Measurements from ENCODE around the gene CHST10. TPM values are rescaled to one million over a fixed set of nuclear protein-coding genes. Genes with fewer than 3 reads are reported as not detected.
"Not testable (repeated sequence)": the region's sequence is repeated elsewhere in the genome, so short reads cannot be mapped to it uniquely, and the experiment has no call there.

Gene CHST10
- polyA plus RNA-seq, 1 donor from 2014 or later: 11.1 TPM

DNA sequence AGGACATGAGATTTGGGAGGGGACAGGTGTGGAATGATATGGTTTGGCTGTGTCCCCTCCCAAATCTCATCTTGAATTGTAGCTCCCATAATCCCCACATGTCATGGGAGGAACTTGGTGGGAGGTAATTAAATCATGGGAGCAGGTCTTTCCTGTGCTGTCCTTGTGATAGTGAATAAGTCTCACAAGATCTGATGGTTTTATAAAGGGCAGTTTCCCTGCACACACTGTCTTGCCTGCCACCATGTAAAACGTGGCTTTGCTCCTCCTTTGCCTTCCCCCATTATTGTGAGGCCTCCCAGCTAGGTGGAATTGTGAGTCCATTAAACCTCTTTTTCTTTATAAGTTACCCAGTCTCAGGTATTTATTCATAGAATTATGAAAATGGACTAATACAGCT is 72.3 kb downstream of the CHST10 start:
- peaks cover 6 to 24% (median 17%) of the 10 kb centered on the region in 3 donors for H3K9me3 Mint-ChIP-seq
- not testable (repeated sequence) for H3K27ac Mint-ChIP-seq, H3K4me1 Mint-ChIP-seq, H3K4me3 Mint-ChIP-seq, H3K36me3 Mint-ChIP-seq
- H3K27me3 Mint-ChIP-seq: peaks cover 25% of the 10 kb centered on the region

GRCh38 chr2:100344433-100344832 is 73.0 kb downstream of the CHST10 start:
- Mint-ChIP-seq H3K4me3 (no peak overlapping the region), H3K4me1 (peaks cover 0 to 2% (median 0%) of the 10 kb centered on the region in 3 donors), H3K36me3 (peaks cover under 1% of the 10 kb centered on the region), H3K27me3 (peaks cover 22% of the 10 kb centered on the region), H3K27ac (no peak overlapping the region), H3K9me3 (peaks cover 2 to 20% (median 17%) of the 10 kb centered on the region in 3 donors)

GRCh38 chr2:100342466-100342865 is 75.0 kb downstream of the CHST10 start:
- peaks cover 16% of the 10 kb centered on the region for H3K27me3 Mint-ChIP-seq
- H3K4me1 Mint-ChIP-seq, H3K4me3 Mint-ChIP-seq, H3K36me3 Mint-ChIP-seq, H3K27ac Mint-ChIP-seq: not testable (repeated sequence)
- peaks cover 1 to 20% (median 17%) of the 10 kb centered on the region in 3 donors for H3K9me3 Mint-ChIP-seq

Other genes with a start within 250 kb of the CHST10 start
- not detected for gene LONRF2, start 95.2 kb downstream of the CHST10 start, polyA plus RNA-seq
- not detected for gene NMS, start 52.8 kb upstream of the CHST10 start, polyA plus RNA-seq
- 48.9 TPM for gene PDCL3, start 145.3 kb upstream of the CHST10 start, polyA plus RNA-seq